ENCODE data around the gene SCAND1. TPM values are rescaled to one million over a fixed set of nuclear protein-coding genes. Genes with fewer than 3 reads are reported as not detected.

Gene SCAND1
- total and polyA plus RNA-seq, 9 of the 15 experiments (the other 6 are each of a cell fraction or from before 2014, with no cell fraction given), result 0.08 to 94.0 (median 5.8) TPM

GRCh38 chr20:35978041-35978513, 23.8 kb upstream of the SCAND1 start (continued):
- TF ChIP-seq POLR2H (tag; IDR thresholded peaks at IDR 0.05; ENCODE audit: low read depth) (no peak), SMARCE1 (IDR thresholded peaks at IDR 0.05) (peak; percentile 55; the same call in 1 of the 2 replicates), STAT6 (CRISPR knock-in tag; IDR thresholded peaks at IDR 0.05) (no peak), MITF (IDR thresholded peaks at IDR 0.05) (no peak), MCM7 (IDR thresholded peaks at IDR 0.05) (no peak), ZNF24 (IDR thresholded peaks at IDR 0.05) (no peak), HBP1 (CRISPR knock-in tag; IDR thresholded peaks at IDR 0.05) (no peak), JUND (IDR thresholded peaks at IDR 0.05; ENCODE audit: borderline replicate concordance, low read depth, low read length) (peak; percentile 66), JUND (tag; IDR thresholded peaks at IDR 0.05; ENCODE audit: borderline replicate concordance, low read depth, low read length) (peak; percentile 44; the same call in 1 of the 3 replicates), CEBPB (tag; IDR thresholded peaks at IDR 0.05) (peak; percentile 98), ZNF407 (IDR thresholded peaks at IDR 0.05; ENCODE audit: low read depth) (no peak), GTF2E2 (tag; IDR thresholded peaks at IDR 0.05) (no peak), PHF20 (IDR thresholded peaks at IDR 0.05; ENCODE audit: partially characterized antibody) (no peak), SRF (CRISPR knock-in tag; IDR thresholded peaks at IDR 0.05) (no peak), ZNF79 (CRISPR knock-in tag; IDR thresholded peaks at IDR 0.05; ENCODE audit: low read depth) (no peak), ZNF316 (IDR thresholded peaks at IDR 0.05) (peak; percentile 79)

Data from K562 (cell line).